CD4-positive, alpha-beta T cell treated with Interleukin-10 for 1 hour (primary cell): ENCODE results near the gene PTRH2.
"Not testable (repeated sequence)": the region's sequence is repeated elsewhere in the genome, so short reads cannot be mapped to it uniquely, and the experiment has no call there.

ENCODE experiments used
- DNase-seq: peaks from one replicate; pipeline ENCODE4 v3.0.0-alpha.2; 2020

The PTRH2 gene

GRCh38 chr17:59707149-59707970 lies at the start of gene PTRH2, which contains the start of gene VMP1:
Gene PTRH2 (minus strand): TSS chr17:59707430. CDS start chr17:59697978, 9,452 bp downstream.
Gene VMP1 (plus strand): TSS chr17:59707654. CDS start chr17:59731447, 23,793 bp downstream.
- peak; percentile 95 for DNase-seq

DNA sequence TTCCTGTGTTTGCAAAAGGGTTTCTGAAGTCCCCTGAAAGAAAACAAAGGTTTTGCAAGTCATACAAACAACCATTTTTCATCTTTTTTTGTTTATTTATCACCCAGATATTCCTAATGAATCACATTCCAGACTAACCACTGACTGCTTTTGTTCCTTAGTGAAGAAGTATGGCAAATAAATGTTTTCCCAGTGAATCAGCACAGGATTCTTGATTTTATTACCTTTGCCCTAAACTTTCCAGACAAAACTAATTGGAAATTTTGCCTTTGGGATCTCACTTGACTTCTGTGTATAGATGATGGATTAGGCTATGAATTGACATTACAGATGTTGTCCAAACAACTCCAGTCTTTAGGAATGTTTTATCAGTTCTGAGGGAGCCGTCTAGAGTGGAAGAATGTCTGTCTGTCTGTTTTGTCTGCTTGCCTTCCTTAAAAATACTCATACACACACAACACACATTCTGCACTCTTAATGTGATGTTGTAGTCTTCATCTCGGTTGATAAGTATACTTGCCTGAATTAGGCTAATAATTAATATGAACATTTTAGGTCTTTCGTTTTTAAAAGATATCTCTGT lies 49.1 kb upstream of the PTRH2 start:
- DNase-seq = no peak

- not testable (repeated sequence) for DNase-seq
Measured at GRCh38 chr17:59755069-59755468, 47.8 kb upstream of the PTRH2 start.

DNA sequence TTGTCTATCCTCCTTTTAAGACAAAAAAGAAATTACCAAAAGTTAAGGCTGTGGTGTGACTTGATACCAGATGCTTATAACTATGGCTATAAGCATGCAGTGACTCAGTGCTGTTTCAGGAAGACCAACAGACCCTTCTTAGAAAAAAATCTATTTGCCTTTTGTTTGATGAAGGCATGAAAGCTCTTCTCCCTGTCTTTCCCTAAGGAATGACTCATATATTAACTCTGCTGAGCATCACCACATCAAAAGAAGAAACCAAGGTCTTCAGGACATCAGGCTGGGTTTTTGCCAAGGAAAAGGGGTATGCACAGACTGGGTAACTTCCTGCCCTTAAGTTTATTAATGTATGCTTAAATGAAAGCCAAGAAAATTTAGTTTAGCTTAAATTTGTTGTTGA lies 47.3 kb upstream of the PTRH2 start:
- peak; percentile 29 for DNase-seq

- peak; percentile 88 for DNase-seq
Measured at GRCh38 chr17:59753522-59754467, 46.6 kb upstream of the PTRH2 start.

DNA sequence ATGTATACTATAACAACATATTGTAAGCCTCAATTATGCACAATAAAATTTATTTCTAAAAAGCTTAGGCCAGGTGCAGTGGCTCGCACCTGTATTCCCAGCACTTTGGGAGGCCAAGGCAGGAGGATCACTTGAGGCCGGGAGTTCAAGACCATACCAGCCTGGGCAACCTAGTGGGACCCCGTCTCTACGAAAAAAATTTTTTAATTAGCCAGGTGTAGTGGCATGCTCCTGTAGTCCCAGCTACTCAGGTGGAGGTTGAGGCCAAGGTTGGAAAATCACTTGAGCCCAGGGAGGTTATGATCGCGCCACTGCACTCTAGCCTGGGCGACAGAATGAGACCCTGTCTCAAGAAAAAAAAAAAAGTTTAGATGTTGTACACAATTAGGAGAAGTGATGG lies 45.7 kb upstream of the PTRH2 start:
- DNase-seq = no peak

- DNase-seq = no peak
Measured at GRCh38 chr17:59752446-59752845, 45.2 kb upstream of the PTRH2 start.

DNA sequence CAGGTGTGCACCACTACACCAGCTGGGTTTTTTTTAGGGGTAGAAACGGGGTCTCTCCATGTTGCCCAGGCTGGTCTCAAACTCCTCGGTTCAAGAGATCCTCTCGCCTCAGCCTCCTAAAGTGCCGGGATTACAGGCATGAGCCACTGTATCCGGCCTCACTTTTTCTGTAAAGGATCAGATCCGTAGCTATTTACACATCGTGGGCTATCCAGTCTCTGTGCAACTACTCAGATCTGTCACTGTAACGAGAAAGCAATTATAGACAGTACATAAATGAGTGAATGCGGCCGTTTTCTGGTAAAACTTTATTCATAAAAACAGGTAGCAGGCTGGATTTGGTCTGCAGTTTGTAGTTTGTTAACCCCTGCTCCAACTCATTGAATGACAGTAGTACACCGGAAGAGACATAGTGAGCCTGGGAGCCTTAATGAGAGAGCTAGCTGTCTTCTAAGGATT lies 44.8 kb upstream of the PTRH2 start:
- peak; percentile 21 for DNase-seq

- no peak for DNase-seq
Measured at GRCh38 chr17:59748591-59748990, 41.4 kb upstream of the PTRH2 start.

DNA sequence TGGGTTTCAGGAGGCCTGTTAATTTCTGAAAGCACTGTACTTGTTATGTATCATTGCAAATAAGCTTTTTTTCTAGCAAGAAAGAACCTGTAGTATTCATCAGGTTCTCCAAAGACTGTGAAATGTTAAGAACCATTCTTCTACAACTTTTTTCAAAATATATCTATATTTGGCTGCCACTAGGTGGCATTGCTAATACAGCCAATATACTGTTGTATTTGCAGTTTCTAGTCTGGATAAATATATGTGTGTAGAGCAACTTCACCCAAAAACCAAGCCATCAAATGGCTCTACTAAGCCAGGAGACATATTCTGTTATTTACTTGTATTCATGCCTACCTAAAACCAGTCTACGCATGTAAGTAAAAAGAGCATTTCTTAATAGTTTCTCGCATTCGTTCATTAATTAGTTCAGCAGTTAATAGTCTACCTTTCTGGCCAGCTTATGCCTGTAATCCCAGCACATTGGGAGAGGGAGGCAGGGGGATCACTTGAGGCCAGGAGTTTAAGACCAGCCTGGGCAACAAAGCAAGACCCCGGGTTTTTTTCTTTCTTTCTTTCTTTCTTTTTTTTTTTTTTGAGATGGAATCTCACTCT lies 39.7 kb upstream of the PTRH2 start:
- DNase-seq = peak; percentile 59

- no peak for DNase-seq
Measured at GRCh38 chr17:59745040-59745439, 37.8 kb upstream of the PTRH2 start.

GRCh38 chr17:59743842-59744241 lies 36.6 kb upstream of the PTRH2 start:
- DNase-seq = no peak

GRCh38 chr17:59737324-59737723 lies 30.1 kb upstream of the PTRH2 start:
- DNase-seq = no peak

GRCh38 chr17:59734226-59734625 lies 27.0 kb upstream of the PTRH2 start:
- DNase-seq = no peak

DNA sequence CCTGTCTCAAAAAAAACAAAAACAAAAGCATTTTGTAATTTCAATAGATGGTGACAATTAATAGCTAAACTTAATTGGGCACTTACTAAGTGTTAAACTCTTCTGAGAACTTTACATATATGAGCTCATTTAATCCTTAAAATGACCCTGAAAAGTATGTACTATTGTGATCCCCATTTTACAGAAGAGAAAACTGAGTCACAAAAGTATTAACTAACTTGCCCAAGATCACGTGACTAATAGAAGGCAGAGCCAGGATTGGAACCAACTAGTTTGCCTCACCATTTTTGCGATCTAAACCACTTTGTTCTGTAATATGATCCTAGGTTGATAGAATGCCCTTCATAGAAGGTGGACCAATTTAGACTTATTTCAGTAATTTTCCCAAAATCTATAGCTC lies 26.5 kb upstream of the PTRH2 start:
- no peak for DNase-seq

- no peak for DNase-seq
Measured at GRCh38 chr17:59730268-59730834, 23.1 kb upstream of the PTRH2 start.

GRCh38 chr17:59727817-59728533 lies 20.7 kb upstream of the PTRH2 start:
- no peak for DNase-seq

DNA sequence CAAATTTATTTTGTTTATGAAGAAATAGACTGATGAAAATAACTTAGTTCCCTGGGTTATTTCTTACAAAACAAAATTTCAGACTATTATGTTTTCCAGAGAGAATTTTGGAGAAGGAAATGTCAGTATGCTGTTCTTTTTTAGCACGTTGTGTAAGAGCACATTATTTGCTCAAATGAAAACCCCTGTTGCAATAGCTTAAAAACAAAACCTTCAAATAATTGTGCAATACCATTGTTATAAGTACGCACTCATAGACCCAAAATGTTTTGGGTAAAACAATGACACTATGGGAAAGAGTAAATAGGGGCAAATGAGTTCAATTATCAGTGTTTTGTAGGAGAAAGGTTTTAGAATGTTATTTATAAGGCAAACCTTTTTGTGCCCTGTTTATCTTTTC lies 18.5 kb upstream of the PTRH2 start:
- no peak for DNase-seq

DNA sequence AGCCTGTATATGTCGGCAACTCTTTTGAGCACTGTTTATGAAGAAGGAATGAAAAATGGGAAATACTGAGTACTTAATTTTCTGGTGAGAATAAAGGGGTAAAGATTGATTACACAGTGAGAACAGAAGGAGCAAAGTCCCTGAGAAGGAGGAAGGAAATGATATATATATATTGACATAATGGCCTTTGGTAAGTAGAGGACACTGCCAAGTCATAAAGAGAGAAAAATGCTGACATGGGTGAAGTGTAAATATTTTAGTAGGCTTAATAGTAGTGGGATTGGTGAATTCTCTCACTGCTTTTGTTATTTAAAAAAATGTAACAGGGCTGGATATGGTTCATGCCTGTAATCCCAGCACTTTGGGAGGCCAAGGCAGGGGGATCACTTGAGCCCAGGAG lies 16.4 kb upstream of the PTRH2 start:
- DNase-seq = no peak

- no peak for DNase-seq
Measured at GRCh38 chr17:59723041-59723440, 15.8 kb upstream of the PTRH2 start.

DNA sequence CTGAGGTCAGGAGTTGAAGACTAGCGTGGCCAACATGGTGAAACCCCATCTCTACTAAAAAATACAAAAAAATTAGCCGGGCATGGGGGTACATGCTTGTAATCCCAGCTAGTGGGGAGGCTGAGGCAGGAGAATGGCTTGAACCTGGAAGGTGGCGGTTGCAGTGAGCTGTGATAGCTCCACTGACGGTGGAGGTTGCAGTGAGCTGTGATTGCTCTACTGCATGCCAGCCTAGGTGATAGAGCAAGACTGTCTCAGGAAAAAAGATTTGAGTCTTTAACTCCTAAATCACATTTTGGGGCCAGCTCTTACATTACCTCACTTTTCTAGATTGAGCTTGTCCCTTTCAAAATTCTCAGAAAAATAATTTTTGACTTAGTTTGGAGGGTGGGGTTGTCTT lies 15.4 kb upstream of the PTRH2 start:
- no peak for DNase-seq

GRCh38 chr17:59719526-59719925 lies 12.3 kb upstream of the PTRH2 start:
- no peak for DNase-seq
